Small intestine (tissue), 7 donors: ENCODE measurements around the gene LRRFIP2. TPM values are rescaled to one million over a fixed set of nuclear protein-coding genes. Genes with fewer than 3 reads are reported as not detected.

Experiments used
- DNase-seq, 2 donors: peaks; one replicate each; pipeline versions ENCODE4 v3.0.0 to v3.0.0-alpha.2; 2013
- FAIRE-seq: peaks from 2 replicates; lab custom pipeline; 2012; peaks lifted over from hg19 to GRCh38; lab: Jason Lieb, UNC
- H3K27ac ChIP-seq, 3 donors: one replicate each; pipeline ENCODE4 v1.5.1; 2013; ENCODE audit warnings: low read length in 2 of 3, mild to moderate bottlenecking in 2 of 3, control low read depth in 1 of 3, inconsistent platforms in 1 of 3, low read depth in 1 of 3, moderate library complexity in 1 of 3
- H3K27me3 ChIP-seq, 3 donors: one replicate each; pipeline ENCODE4 v1.6.1; 2013; ENCODE audit warnings: low read length in 3 of 3, inconsistent platforms in 1 of 3; ENCODE audit not compliant: control insufficient read depth in 3 of 3, insufficient read depth in 3 of 3
- H3K36me3 ChIP-seq, 3 donors: one replicate each; pipeline ENCODE4 v1.6.1; 2013; ENCODE audit warnings: low read length in 3 of 3, inconsistent platforms in 1 of 3, low read depth in 1 of 3, mild to moderate bottlenecking in 1 of 3, moderate library complexity in 1 of 3; ENCODE audit not compliant: control insufficient read depth in 3 of 3, insufficient read depth in 2 of 3
- H3K4me1 ChIP-seq, 3 donors: one replicate each; pipeline ENCODE4 v1.6.1; 2013; ENCODE audit warnings: low read length in 2 of 3, inconsistent platforms in 1 of 3, low read depth in 1 of 3, mild to moderate bottlenecking in 1 of 3, moderate library complexity in 1 of 3; ENCODE audit not compliant: control insufficient read depth in 3 of 3, insufficient read depth in 2 of 3
- H3K4me3 ChIP-seq, 3 donors: one replicate each; pipeline ENCODE4 v1.5.1; 2013; ENCODE audit warnings: low read length in 3 of 3, control low read depth in 1 of 3, inconsistent platforms in 1 of 3, low read depth in 1 of 3, mild to moderate bottlenecking in 1 of 3, moderate library complexity in 1 of 3
- H3K9me3 ChIP-seq, 2 donors: one replicate each; pipeline ENCODE4 v1.6.1; 2013; ENCODE audit warnings: low read depth in 1 of 2, low read length in 1 of 2; ENCODE audit not compliant: control insufficient read depth in 2 of 2, insufficient read depth in 1 of 2
- WGBS, 3 donors: extraction: QIAGEN DNeasy Blood & Tissue Kit; methylation state at CpG; one replicate each; pipeline ENCODE4 v1.1.7; 2013; 5-methylcytosine and 5-hydroxymethylcytosine counted together
- polyA plus RNA-seq, 4 donors: library from polyadenylated mRNA; stranded (reverse) in 3 of 4; unstranded in 1 of 4; fragments of 200-250 nt in 3 of 4; fragments of 120-200 nt in 1 of 4; gene quantifications; one replicate each; pipeline versions ENCODE4 v1.2.1 to v1.2.3, GENCODE V29; 2013
- donor health status: healthy with polysubstance abuse.
- donor health status: control.
- donor health status: control.
- donor health status: Bipolar disorder and iron deficiency.
- donor health status: healthy.

The LRRFIP2 gene
- polyA plus RNA-seq, 4 donors = 36.3 to 87.2 (median 46.4) TPM

DNA sequence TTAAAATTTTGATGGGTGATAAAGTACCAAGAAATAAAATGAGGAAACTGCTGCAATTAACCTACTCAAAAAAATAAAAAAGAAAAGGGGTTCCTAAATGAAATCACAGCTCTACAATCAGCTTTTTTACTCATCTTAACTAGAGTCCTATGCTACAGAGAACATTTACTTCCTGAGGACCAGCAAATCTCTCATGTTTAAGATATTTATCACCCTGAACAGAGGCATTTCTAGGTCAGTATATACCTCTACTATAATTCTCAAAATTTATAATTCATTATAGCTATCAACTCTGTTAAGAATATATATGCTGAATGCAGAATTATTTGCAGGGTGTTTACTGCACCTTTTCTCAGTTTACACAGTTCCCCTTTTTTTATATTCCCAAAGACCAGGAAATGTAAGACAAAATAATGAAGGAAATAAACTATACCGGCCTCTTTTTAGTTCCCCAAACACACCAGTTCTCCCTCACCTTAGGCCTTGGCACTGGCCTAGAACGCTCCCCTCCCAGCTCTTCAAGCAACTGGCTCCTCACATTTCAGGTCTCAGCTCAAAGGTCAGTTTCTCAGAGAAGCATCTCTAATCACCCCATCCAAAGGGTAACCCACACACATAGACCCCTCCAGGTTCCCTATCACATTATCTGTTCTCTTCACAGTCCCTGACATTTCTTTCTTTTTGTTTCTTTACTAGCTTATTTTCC lies 71.1 kb downstream of the LRRFIP2 start:
- Histone ChIP-seq H3K36me3 (peaks cover 0 to 7% (median 3%) of the 10 kb centered on the region in 3 donors), H3K27ac (no peak overlapping the region), H3K9me3 (no peaks in the 10 kb centered on the region), H3K27me3 (no peaks in the 10 kb centered on the region), H3K4me3 (no peak overlapping the region), H3K4me1 (no peaks in the 10 kb centered on the region)
- 35 to 50% (median 41%) methylated on average over 2 of the region's 2 CpGs for WGBS, 3 donors
- peak in 1 of 2 donors; percentile 12 for DNase-seq
- FAIRE-seq = no peak

DNA sequence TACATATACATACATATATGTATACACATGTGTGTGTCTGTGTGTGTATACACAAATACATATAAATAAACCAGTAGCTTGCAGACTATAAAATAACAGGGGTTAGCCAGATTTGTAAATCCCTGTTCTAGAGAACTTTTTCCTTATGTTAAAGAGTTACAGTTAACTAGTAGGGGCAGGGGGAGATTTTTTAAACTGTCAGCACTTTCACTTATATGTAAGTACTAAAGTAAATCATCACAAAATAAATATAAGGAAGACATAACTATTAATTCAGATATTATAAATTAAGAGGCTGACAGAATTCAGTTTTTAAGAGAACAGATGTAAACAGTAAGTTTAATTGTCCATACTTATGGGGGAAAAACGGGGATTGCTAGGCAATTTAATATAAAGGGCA lies 74.0 kb downstream of the LRRFIP2 start:
- H3K27me3 ChIP-seq = no peaks in the 10 kb centered on the region
- no peak for FAIRE-seq
- WGBS, 3 donors = 76 to 79% (median 78%) methylated on average over 1 of the region's 1 CpG
- peaks cover 0 to 7% (median 3%) of the 10 kb centered on the region in 3 donors for H3K36me3 ChIP-seq
- no peaks in the 10 kb centered on the region for H3K9me3 ChIP-seq
- H3K27ac ChIP-seq = no peak overlapping the region
- H3K4me3 ChIP-seq = no peak overlapping the region
- no peaks in the 10 kb centered on the region for H3K4me1 ChIP-seq
- no peak for DNase-seq

DNA sequence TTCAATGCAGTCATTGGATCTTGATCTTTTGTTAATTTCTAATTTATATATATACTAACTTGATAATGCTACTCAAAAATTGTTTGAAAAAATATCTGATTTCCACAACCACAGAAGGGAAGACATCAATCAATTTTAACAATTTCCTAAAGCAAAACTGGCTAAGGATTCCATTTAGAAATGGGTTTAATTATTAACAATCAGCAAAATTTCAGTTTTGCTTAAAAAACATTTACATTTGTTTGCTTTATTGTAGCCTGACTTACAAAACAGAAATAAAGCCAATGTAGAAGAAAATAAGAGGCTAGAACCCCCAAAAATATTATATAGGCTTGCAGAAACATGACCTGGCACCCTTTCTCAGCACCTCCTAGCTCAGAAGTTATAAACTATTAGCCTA lies 74.9 kb downstream of the LRRFIP2 start:
- Histone ChIP-seq H3K4me1 (no peaks in the 10 kb centered on the region), H3K27me3 (no peaks in the 10 kb centered on the region), H3K4me3 (no peak overlapping the region), H3K27ac (no peak overlapping the region), H3K36me3 (peaks cover 0 to 7% (median 1%) of the 10 kb centered on the region in 3 donors), H3K9me3 (no peaks in the 10 kb centered on the region)
- FAIRE-seq = no peak
- no peak for DNase-seq

DNA sequence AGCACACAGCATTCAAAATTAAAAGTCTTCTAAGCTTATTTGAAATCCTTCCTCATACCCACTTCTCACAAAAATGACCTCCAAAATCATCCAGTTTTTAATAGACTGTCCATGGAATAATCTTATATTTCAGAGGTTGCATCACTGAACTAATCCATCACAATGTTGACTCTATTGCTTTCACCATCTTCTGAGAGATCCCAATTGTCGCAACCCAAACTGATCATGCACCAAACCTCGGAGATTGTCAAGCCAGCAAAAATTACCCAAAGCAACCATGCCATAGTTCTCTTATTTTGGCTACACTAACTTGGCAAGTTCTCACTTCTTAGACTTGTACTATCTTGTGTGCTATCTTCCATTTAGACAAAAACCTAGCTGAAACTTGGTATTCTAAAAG lies 75.5 kb downstream of the LRRFIP2 start:
- no peak for FAIRE-seq

DNA sequence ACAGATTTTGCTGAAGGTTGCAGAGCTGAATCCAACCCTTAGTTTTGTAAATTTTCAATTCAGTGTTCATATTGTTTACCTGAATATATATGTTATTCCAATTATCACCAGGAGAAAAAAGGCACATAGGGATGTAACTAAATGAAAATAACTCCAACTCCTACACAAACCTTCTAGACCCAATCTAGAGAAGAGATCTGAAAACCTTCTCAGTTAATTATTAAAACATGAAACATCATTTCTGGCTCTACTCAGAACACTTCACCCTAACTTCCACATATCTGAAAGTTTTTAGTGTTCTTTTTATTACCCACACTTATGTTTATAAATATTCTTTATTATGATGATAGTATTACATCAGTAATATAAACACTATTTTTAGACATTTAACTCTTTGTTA lies 76.6 kb downstream of the LRRFIP2 start:
- H3K4me3 ChIP-seq = no peak overlapping the region
- FAIRE-seq (no peak), DNase-seq (no peak)
- H3K36me3 ChIP-seq = peaks cover 2 to 11% (median 3%) of the 10 kb centered on the region in 3 donors
- H3K9me3 ChIP-seq = no peaks in the 10 kb centered on the region
- H3K4me1 ChIP-seq = no peaks in the 10 kb centered on the region
- no peak overlapping the region for H3K27ac ChIP-seq
- H3K27me3 ChIP-seq = no peaks in the 10 kb centered on the region

More for the DNA sequence above, 75.5 kb downstream of the LRRFIP2 start:
- no peaks in the 10 kb centered on the region for H3K4me1 ChIP-seq
- DNase-seq = no peak
- H3K9me3 ChIP-seq = no peaks in the 10 kb centered on the region
- no peaks in the 10 kb centered on the region for H3K27me3 ChIP-seq
- H3K27ac ChIP-seq = no peak overlapping the region
- H3K4me3 ChIP-seq = no peak overlapping the region
- WGBS, 3 donors = 93 to 98% (median 98%) methylated on average over 2 of the region's 2 CpGs
- peaks cover 0 to 7% (median 3%) of the 10 kb centered on the region in 3 donors for H3K36me3 ChIP-seq

DNA sequence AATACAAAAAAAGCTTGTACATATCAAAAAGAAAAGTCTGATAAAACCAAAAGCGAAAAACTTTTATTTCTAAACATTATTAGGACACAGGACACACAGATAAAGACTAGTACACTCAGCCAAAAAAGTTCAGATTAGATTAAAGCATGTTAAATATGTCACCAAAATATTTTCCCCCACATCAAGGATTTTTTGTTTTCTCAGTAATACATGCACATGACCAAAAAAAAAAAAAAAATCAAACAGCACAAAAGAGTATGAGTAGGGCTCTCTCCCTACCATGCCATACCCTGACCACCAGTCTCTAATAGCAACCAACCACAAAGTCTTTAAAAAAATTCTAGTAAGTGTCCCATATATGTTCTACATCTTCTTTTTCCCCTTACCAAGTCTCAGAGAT lies 77.4 kb downstream of the LRRFIP2 start:
- FAIRE-seq = no peak
- Histone ChIP-seq H3K36me3 (peaks cover 3 to 14% (median 4%) of the 10 kb centered on the region in 3 donors), H3K27me3 (no peaks in the 10 kb centered on the region), H3K4me1 (no peaks in the 10 kb centered on the region), H3K9me3 (no peaks in the 10 kb centered on the region), H3K4me3 (no peak overlapping the region), H3K27ac (no peak overlapping the region)
- DNase-seq = no peak
- WGBS, 3 donors = 68 to 73% (median 73%) methylated on average over 1 of the region's 1 CpG

DNA sequence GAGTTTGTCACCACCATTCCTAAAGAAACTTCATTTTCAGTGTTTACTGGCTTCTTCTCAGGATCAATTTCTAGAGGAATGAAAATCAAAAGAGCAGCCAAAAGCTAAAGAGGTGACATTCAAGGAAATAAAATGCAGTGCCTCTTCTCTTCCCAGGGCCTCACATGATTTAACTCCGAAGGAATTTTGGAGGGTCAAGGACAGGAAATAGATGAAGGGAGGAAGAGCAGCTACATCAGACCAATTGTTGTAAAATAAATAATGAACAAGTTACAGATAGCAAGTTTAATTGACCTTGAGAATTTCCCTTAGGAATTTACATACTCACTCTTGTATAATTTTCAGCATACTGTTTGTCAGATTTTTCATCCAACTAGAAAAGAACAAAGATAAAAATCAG lies 78.1 kb downstream of the LRRFIP2 start:
- H3K27me3 ChIP-seq = no peaks in the 10 kb centered on the region
- FAIRE-seq (no peak), DNase-seq (no peak)
- WGBS, 3 donors = 60 to 79% (median 63%) methylated on average over 1 of the region's 1 CpG
- no peak overlapping the region for H3K27ac ChIP-seq
- H3K4me3 ChIP-seq = no peak overlapping the region
- H3K4me1 ChIP-seq = no peaks in the 10 kb centered on the region
- peaks cover 3 to 13% (median 5%) of the 10 kb centered on the region in 3 donors for H3K36me3 ChIP-seq
- no peaks in the 10 kb centered on the region for H3K9me3 ChIP-seq

DNA sequence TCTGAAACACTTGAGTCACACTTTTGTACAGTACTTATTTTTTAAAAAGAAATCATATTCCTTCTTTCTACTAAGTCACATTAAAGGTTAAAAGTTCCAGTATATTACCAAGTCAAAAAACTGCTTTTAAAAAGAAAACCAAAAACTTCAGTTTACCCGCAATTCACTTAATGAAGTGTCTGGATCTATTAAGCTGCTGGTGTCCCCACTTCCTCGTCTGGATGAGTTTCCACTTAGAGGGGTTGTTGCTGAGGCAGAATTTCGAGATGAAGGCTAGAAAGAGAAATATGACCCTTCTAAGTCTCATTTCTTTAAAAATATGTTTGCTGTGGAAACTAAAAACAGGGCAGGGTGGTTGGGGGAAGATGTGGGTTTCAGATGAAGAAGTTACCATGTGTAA lies 79.7 kb downstream of the LRRFIP2 start:
- WGBS, 3 donors = 78 to 90% (median 87%) methylated on average over 3 of the region's 3 CpGs

DNA sequence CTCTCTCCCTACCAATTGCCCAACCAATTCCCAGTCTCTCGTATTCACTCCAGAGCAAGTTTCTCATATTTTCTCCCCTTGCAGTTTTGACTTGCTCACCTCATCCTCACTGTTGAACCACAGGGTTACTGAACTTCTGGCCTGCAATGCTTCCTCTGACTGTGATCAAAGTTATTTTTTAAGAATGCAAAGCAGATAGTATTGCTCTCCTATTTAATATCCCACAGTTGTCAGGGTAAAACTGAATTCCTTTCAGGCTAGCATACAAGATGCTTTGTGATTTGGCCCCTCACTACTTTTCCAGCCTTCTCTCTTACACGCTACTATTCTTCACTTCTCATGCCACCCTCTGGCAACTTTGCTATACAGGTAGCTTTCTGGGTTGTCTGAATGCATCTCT lies 80.9 kb downstream of the LRRFIP2 start:
- peaks cover 3 to 11% (median 7%) of the 10 kb centered on the region in 3 donors for H3K36me3 ChIP-seq
- H3K4me1 ChIP-seq = no peaks in the 10 kb centered on the region
- 96 to 100% (median 98%) methylated on average over 2 of the region's 2 CpGs for WGBS, 3 donors
- H3K4me3 ChIP-seq = no peak overlapping the region
- H3K27ac ChIP-seq = no peak overlapping the region
- DNase-seq (no peak), FAIRE-seq (no peak)
- no peaks in the 10 kb centered on the region for H3K27me3 ChIP-seq
- no peaks in the 10 kb centered on the region for H3K9me3 ChIP-seq

More for the DNA sequence above, 79.7 kb downstream of the LRRFIP2 start:
- no peak overlapping the region for H3K27ac ChIP-seq
- H3K9me3 ChIP-seq = no peaks in the 10 kb centered on the region
- DNase-seq (no peak), FAIRE-seq (no peak)
- no peak overlapping the region for H3K4me3 ChIP-seq
- H3K27me3 ChIP-seq = no peaks in the 10 kb centered on the region
- H3K4me1 ChIP-seq = no peaks in the 10 kb centered on the region
- peaks cover 3 to 11% (median 7%) of the 10 kb centered on the region in 3 donors for H3K36me3 ChIP-seq
